GM11168 (cell line): ENCODE data around the gene SYK.
"Not testable (repeated sequence)": the region's sequence is repeated elsewhere in the genome, so short reads cannot be mapped to it uniquely, and the experiment has no call there.

Experiments
- in situ Hi-C: fragments of 300-500 bp; cut with MboI; formaldehyde crosslinking; loops from one replicate; pipeline ENCODE4 v1.12.0; 2022; ENCODE audit warnings: low sequenced_read_pairs; ENCODE audit not compliant: unreplicated experiment

The SYK gene

DNA sequence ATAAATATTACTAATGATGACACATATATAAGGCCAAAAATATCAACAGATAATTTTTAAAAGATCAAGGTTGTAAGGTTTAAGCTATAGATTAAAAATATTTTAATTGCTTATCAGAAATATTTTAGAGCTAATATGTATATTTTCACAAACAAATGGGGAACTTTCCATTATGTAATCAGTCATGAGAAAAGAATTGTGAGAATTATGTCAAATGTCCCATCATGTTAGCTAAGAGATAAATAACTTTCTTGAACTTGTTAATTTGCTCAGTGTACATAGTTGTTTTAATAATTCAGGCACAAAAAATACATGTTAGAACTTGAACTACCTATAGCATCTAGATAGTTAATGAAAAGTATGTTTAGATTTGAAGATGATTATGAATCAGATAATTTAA lies 67.7 kb downstream of the SYK start:
- in situ Hi-C loops = loop anchor here (25.0 kb wide), 1 partner anchor 1282 kb away; no protein-coding TSS in a partner anchor

DNA sequence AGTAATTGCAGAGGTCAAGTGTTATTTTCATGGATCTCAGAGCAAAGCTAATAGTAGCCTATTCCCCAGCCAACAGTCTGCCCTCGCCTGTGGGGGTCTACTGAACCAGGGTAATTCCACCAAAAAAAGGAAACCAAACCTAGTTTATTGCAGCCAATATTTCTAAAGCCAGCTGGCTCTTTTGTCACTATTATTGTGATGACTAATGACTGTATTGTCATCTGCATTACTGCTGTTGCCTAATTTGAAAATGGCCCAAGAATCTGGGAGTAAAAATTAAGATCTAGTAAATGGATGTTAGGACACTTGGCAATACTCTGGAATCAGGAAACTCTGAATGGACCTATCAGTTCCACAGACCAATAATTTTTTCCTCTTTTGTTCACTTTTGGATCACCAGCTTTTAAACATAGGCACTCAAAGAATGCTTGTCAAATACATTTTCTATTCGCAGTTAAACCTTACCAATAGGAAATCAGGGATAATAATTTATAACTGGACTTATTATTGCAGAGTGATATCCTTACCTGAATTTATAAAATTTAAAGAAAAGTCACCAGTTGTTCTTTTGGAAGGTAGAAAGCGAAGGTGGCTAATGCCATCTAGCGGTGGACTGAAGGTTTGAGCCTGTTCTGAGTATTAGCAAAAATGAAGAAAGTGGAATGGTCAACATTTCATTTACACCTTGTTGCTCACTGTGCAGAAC lies 69.2 kb downstream of the SYK start:
- in situ Hi-C loops = loop anchor here (10.0 to 25.0 kb wide), 2 partner anchors 636 to 1283 kb away; no protein-coding TSS in a partner anchor

DNA sequence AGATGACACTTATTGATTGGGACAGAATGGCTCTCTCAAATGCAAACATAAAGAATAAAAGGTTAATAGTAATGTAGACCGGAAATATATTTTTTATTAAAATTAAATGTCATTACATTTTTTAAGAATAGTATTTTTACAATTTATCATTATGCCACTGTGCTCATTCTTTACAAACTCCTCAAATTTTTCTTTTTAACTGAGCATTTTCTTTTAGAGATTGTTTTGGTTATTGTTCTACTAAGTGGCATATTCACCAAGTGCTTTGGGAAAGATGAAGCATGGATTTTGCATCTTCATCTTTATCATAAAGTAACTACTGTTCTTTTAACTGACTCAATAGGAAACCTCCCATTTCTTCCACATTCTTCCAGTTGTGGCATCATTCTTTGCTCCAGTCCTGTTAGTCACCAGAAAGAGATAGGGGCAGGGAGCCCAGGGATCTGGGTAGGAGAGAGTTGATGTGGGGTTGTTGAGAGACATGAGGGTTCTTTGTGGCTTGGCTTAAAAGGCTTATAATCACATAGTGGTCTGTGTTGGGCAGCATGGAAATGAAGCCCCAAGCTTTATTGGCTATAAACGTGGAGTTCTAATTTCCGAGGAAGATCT lies 69.8 kb downstream of the SYK start:
- in situ Hi-C loops = loop anchor here (10.0 to 25.0 kb wide), 2 partner anchors 637 to 1284 kb away; no protein-coding TSS in a partner anchor

DNA sequence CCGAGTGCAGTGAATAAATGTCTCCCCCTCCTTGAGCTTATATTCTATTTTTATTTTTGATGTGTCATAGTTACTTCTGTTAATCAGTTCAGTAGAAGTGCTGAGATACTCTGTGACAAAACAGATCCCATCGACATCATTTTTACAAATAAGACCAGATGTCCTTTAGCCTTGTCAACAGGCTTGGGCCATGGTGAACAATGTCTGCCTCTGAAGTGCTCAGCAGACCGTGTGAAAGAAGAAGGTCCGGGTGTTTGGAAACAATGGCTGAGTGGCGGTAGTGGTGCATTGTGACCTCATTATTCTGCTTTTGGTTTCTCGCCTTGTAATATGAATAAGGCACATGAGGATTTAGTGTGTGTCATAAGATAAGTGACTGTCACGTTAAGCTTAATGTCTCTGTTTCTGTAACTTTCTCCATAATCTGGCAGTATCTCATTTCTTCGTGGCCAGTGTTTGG lies 71.2 kb downstream of the SYK start:
- in situ Hi-C loops = loop anchor here (10.0 to 25.0 kb wide), 2 partner anchors 638 to 1286 kb away; no protein-coding TSS in a partner anchor

DNA sequence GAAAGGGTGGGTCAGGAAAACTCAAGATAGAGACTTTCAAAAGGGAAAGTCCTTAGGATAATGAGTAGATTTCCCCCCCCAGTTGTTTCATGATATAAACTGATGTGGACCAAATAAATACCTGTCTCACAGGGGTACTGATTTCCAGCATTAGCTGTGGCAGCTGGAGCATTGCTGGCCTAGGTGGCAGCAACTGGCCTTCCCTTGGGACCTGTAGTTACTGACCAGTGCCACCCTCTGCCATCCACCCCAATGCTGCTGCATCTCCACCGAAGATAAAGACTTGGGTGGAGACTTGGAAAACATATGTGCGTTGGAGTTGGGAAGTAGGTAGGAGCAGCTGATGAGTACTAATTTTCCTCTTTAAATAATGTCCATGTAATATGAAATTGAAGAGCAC lies 71.8 kb downstream of the SYK start:
- in situ Hi-C loops = loop anchor here (10.0 to 25.0 kb wide), 2 partner anchors 639 to 1286 kb away; no protein-coding TSS in a partner anchor

DNA sequence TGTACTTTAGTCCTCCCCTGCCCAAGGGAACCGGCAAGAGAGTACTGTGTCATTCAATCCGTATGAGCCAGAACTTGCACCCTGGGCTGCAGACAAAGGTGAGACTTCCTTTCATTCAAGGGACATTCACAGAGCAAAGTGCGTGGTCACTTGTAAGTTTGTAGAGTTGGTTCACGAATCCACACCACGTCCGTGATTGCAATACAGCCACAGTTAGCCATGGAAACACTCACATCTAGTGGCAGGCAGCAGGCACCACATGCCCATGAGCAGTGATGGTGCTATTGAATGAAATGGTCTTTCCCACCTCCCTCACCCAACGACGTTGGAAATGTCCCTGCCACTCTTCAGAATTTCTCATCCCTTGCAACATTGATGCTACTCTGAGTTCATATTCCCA lies 72.6 kb downstream of the SYK start:
- in situ Hi-C loops = loop anchor here (10.0 to 25.0 kb wide), 2 partner anchors 639 to 1287 kb away; no protein-coding TSS in a partner anchor

DNA sequence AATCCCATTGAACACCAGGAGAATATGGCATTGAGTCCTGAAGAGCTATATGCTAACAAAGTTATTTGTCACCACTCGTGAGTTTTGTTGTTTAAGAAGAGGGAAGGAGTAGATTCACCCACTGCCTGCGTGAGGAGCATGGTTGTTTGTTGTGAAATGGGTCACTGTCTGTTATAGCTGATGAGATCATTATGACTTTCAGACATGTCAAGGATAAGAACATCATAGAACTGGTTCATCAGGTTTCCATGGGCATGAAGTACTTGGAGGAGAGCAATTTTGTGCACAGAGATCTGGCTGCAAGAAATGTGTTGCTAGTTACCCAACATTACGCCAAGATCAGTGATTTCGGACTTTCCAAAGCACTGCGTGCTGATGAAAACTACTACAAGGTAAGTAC lies 76.9 kb downstream of the SYK start:
- in situ Hi-C loops = loop anchor here (5.0 to 10.0 kb wide), 2 partner anchors 106 to 644 kb away; no protein-coding TSS in a partner anchor

DNA sequence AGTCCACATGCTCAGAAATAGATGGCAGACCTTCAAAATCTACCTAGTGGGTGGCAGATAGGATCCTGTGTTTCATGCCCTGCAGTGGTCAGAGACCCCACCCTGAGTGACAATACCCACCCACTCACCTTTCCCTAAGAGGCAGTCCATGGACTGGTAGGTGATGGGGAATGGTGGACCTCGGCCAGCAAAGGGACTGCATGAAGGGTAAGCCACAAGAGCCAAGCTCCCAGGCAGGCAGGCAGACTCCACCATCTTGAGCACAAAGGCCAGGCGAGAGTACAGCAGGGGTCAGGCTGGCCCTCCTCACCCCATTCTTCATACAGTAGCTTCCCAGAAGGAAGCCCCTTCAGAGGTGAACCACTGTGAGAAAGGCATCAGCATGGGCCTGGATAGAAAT lies 78.4 kb downstream of the SYK start:
- in situ Hi-C loops = no loop called here

DNA sequence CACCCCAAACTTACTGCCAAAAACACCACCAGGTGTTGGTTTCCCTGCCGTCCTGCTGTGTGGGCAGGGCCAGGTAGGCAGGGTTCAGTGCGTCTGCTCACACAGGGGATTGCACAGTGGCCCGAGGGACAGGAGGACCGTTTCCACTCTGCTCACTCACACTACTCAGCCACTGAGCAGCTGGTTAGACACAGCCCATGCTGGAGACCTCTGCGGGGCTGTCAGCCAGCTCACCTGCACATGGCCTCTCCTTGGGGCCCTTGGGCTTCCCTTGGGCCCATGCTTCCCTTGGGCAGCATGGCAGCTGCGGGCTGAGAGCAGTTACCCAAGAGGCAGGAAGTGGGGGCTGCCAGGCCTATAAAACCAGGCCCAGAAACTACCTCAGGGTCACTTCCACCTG lies 79.0 kb downstream of the SYK start:
- in situ Hi-C loops = no loop called here

DNA sequence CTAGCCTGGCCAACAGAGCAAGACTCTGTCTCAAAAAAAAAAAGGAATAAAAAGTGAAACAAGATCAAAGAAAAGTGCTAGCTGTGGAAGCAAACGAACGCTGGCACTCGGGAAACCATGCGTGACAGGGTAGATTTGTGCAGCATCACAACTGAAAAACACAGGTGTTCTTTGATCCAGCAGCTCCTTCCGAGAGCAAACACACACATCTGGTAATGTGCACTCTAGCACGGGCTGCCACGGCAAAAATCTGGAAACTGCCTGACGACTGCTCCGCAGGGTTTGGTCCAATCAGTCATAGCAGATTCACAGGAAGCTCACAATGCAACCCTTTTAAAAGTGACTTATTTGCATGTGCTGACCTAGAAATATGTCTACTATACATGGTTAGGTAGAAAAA lies 80.0 kb downstream of the SYK start:
- in situ Hi-C loops = no loop called here

DNA sequence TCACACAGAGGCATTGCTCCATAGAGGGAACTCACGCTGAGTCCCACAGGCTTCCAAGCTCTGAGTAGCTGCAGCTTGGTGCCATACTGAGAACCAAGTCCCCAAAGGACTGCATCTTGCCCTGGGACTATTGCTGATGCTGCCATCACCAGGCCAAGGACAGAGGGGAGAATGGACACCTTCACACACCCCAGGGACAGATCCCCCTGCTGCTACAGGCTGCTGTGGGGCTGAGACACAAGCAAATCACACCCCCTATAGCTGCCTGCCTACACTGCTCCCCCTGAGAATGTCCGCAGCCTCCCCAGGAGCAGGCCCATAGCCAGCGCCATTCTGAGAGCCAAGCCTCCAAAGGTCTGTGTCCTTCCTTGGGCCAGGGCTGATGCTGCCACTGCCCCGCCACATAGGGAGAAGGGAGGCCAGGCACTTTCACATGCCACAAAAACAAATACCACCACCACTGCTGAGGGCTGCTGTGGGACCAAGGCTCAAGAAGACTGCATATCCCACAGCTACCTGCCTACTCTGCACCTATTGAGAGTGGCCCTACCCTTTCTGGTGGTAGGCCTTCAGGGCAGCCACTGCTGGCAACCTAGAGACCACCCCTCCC lies 81.5 kb downstream of the SYK start:
- in situ Hi-C loops = no loop called here

DNA sequence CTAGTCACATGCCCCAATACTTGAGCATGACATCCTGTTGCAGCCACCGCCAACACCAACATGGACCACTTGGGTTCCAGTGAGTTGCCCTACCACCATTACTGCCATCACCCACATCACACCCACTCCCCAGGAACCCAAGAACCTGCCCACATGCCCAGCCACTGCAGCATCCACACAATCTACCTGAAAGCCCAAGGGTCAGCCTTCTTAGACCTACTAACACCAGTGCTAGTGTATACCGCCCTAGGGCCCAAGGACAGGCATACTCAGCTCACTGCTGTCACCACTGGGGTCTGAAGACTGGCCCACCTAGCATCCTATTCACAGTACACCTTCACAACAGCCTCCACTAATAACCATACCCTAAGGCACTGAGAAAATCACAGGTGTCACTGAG lies 82.0 kb downstream of the SYK start:
- in situ Hi-C loops = no loop called here

DNA sequence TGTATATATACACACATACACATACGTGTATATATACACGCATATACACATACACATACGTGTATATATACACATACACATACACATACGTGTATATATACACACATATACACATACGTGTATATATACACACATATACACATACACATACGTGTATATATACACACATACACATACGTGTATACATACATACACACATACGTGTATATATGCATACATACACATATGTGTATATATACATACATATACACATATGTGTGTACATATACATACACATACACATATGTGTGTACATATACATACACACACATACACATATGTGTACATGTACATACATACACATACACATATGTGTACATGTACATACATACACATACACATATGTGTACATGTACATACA lies 82.6 kb downstream of the SYK start:
- in situ Hi-C loops = no loop called here

DNA sequence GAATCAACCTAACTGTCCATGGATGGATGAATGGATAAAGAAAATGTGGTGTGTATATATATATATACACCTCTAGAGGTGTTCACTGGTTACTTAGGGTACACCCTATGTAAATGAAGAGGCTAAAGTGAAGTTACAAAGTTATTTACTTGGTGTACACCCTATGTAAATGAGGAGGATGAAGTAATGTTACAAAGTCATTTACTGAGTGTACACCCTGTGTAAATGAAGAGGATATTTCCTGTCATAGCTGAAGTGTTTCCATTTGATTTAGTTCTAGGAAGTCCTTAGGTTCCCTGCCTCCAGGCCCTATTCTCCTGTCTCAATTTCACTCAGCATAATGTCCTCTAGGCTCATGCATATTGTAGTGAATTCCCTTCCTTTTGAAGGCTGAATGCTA lies 85.2 kb downstream of the SYK start:
- in situ Hi-C loops = not testable (repeated sequence)

DNA sequence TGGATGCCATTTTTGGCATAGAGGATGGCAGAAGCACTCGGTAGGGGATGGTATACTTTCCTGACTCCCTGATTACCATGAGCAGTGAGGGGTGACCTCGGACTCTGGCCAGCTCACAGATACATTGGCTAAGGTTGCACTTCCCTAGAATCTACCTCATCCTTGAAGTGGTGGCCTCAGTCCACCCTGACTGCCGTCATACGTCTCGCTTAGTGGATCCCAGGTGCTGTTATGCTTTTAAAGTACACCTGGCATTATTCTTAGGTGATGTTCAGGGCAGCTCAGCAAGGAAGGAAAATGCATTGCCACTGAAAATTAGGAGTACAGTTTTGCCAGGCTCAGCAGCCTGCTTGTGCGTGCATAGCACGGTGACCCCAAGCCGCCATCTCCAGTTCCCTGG lies 87.3 kb downstream of the SYK start:
- in situ Hi-C loops = no loop called here

DNA sequence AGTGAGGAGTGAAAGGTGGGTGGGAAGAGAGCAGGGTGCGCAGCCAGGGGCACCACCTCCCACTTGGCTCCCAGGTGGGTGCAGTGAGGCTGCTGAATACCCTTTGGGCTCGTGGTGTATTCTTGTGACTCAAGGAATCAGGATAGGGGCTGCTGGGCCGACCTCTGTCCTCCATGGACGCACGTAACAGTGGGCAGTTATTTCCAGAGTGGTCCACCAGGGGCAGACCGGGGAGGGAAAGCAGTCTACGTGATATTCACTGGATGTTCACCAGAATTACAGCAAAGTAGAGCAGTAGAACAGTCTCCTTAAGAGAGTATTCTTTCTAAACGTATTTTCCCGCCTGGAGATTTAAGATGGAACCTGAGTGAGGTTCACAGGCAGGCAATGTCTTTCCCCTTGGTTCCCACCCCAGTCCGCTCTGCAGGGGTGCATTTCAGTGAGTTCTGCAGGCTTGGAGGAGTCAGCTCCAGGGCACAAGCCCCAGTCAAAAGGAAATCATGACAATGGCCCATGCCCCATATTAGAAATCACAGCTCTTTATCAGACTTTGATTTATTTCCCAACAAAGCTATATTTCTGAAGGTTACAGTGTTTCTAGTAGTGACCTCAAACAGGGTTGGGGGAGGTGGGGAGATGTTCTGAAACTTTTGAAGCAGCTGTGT lies 88.7 kb downstream of the SYK start:
- in situ Hi-C loops = no loop called here

DNA sequence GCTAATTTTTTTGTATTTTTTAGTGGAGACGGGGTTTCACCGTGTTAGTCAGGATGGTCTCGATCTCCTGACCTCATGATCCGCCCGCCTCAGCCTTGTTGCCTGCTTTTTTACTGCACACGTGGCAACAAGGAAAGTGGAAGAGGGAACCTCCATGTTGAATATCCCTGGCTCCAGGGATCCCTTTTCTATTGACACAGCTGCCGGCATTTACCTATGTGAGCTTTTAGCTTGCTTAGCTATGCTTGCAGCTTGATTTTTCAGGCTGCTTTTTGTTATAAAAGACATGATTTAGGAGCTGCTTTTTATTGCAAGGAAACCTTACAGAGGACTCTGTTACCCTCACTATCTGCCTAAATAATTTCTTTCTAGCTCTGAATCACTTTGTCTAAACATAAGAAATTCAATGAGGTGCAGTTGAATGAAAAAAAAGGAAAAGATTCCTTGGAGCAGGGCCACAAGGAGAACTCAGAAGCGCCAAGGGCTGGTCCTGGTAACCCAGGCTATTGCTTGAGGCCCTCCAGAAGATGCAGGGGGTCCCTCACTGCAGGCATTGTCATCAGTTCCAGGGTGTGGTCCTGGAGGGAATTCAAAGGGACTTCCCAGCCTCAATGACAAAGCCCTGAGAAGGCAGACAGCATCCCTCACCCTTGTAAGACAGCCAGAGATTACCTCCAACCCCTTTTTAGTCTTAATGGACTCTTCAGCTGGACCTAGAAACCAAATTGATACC lies 89.9 kb downstream of the SYK start:
- in situ Hi-C loops = no loop called here

DNA sequence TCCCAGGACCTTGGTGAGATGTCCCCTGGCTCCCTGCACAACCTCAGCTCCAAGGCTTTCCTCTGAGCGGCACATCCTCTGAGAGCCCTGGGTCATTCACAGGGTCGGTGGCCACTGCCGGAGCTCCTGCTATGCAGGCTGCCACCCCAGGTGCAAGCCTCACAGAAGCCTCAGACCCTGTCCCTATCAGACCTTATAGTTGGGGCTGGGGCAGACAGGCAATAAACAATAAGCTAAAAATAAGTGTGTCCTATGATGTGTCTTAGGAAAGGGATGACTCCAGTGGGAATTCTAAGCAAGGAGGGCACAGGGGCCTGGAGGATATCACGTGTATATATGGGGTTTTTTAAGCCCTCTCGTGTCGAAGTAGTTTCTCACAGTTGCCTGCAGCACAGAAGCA lies 91.3 kb downstream of the SYK start:
- in situ Hi-C loops = no loop called here

DNA sequence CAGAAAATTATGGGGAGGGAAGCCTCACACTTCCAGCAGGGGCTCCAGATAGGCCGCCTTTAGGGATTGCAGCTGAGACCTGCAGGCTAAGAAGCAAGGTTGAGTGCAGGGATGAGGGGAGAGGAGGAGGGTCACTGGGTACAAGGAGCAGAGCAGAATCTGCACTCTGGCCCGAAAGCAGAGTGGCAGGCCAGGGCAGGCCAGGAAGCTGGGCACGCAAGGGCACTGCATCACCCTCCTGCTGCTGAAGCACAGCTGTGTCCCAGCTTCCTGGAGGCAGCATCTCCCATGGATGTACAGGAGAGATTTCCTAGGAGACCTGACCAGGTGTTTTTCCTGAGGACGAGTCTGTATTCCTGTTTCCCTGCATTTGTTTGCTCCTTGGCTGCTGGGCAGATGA lies 92.1 kb downstream of the SYK start:
- in situ Hi-C loops = no loop called here
